ENCODE measurements around the gene SPECC1L.
"Not testable (repeated sequence)": the region's sequence is repeated elsewhere in the genome, so short reads cannot be mapped to it uniquely, and the experiment has no call there.

SPECC1L gene

DNA sequence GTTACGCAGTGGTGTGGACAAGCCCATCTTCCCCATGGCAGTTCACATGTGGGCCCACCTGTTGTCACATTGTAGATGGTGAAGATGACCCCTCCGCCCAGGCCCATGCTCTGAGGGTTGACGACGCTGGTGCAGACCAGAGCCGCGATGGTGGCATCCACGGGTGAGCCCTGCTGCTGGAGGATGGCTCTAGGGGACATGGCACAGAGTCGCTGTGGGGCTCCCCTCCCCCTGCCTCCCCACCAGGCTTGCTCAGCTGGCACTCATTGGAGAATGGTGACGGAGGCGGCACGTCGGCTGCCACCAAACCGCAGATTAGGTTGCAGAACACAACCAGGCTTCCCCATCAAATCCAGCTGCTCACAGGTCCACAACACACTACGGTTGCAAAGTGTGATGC, 36.8 kb upstream of the SPECC1L start:
- Histone ChIP-seq H3K27ac (ENCODE audit: low read depth, low read length, severe bottlenecking) (no peak overlapping the region), H3K4me1 (ENCODE audit: control insufficient read depth, insufficient read depth, low read length, poor library complexity, severe bottlenecking) (no peaks in the 10 kb centered on the region), H3K9me3 (ENCODE audit: control insufficient read depth, low read length) (no peaks in the 10 kb centered on the region), H3K4me3 (ENCODE audit: extremely low read depth, insufficient read depth, low read length, poor library complexity, severe bottlenecking) (no peak overlapping the region), H3K36me3 (ENCODE audit: control insufficient read depth, insufficient read depth, low read length) (no peaks in the 10 kb centered on the region)
- WGBS, 2 experiments (ENCODE audit: insufficient coverage in 2 of 2), result 95 to 98% methylated on average over 14 of the region's 14 CpGs

DNA sequence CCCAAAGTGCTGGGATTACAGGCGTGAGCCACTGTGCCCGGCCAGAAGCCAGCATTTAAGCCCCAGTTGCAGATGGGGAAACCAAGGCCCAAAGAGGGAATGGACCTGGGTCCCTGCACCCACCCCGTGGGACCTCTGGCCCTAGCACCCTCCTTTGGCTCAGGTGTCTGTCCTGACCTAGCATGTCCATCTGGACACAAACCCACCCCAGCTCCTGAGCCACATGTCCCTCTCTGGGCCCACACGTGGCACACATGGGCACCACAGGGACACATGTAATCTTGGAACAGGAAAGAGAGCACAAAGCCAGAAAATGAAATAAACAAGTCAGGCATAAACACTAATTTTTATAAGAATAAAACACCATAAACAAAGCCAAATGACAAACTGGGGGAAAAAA, 35.3 kb upstream of the SPECC1L start:
- Histone ChIP-seq H3K9me3 (ENCODE audit: control insufficient read depth, low read length) (no peaks in the 10 kb centered on the region), H3K27ac (ENCODE audit: low read depth, low read length, severe bottlenecking) (no peak overlapping the region), H3K4me1 (ENCODE audit: control insufficient read depth, insufficient read depth, low read length, poor library complexity, severe bottlenecking) (no peaks in the 10 kb centered on the region), H3K36me3 (ENCODE audit: control insufficient read depth, insufficient read depth, low read length) (no peaks in the 10 kb centered on the region), H3K4me3 (ENCODE audit: extremely low read depth, insufficient read depth, low read length, poor library complexity, severe bottlenecking) (no peak overlapping the region)
- 86 to 90% methylated on average over 4 of the region's 4 CpGs for WGBS, 2 experiments (ENCODE audit: insufficient coverage in 2 of 2)

DNA sequence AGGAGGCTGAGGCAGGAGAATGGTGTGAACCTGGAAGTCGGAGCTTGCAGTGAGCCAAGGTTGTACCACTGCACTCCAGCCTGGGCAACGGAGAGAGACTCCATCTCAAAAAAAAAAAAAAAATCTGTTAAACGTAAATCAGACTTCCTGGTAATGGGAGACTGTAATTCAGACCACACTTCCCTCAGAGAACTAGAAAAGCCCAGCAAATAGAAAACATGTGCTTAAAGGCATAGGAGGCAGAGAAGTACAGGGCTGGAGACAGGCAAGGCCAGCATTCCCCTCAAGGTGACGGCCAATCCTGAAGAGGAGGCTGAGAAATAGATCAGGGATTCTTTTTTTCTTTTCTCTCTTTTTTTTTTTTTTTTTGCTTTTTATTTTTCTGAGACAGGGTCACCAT, 34.0 kb upstream of the SPECC1L start:
- Histone ChIP-seq H3K9me3 (ENCODE audit: control insufficient read depth, low read length) (no peaks in the 10 kb centered on the region), H3K36me3 (ENCODE audit: control insufficient read depth, insufficient read depth, low read length) (no peaks in the 10 kb centered on the region), H3K4me3 (ENCODE audit: extremely low read depth, insufficient read depth, low read length, poor library complexity, severe bottlenecking) (no peak overlapping the region), H3K4me1 (ENCODE audit: control insufficient read depth, insufficient read depth, low read length, poor library complexity, severe bottlenecking) (no peaks in the 10 kb centered on the region), H3K27ac (ENCODE audit: low read depth, low read length, severe bottlenecking) (no peak overlapping the region)
- WGBS, 2 experiments (ENCODE audit: insufficient coverage in 2 of 2), result no CpG with 5 or more reads among the region's 4 CpGs

- not testable (repeated sequence) for H3K9me3 ChIP-seq (ENCODE audit: control insufficient read depth, low read length)
- peaks cover 12% of the 10 kb centered on the region for H3K4me1 ChIP-seq (ENCODE audit: control insufficient read depth, insufficient read depth, low read length, poor library complexity, severe bottlenecking)
Measured at GRCh38 chr22:24238101-24238694, 32.4 kb upstream of the SPECC1L start.

GRCh38 chr22:24240381-24240780, 30.2 kb upstream of the SPECC1L start:
- no peak overlapping the region for H3K4me3 ChIP-seq (ENCODE audit: extremely low read depth, insufficient read depth, low read length, poor library complexity, severe bottlenecking)
- 90 to 92% methylated on average over 5 of the region's 6 CpGs for WGBS, 2 experiments (ENCODE audit: insufficient coverage in 2 of 2)
- peaks cover 21% of the 10 kb centered on the region for H3K4me1 ChIP-seq (ENCODE audit: control insufficient read depth, insufficient read depth, low read length, poor library complexity, severe bottlenecking)
- no peaks in the 10 kb centered on the region for H3K36me3 ChIP-seq (ENCODE audit: control insufficient read depth, insufficient read depth, low read length)
- no peak overlapping the region for H3K27ac ChIP-seq (ENCODE audit: low read depth, low read length, severe bottlenecking)
- H3K9me3 ChIP-seq (ENCODE audit: control insufficient read depth, low read length), result no peaks in the 10 kb centered on the region

More at GRCh38 chr22:24238101-24238694, 32.4 kb upstream of the SPECC1L start:
- not testable (repeated sequence) for H3K27ac ChIP-seq (ENCODE audit: low read depth, low read length, severe bottlenecking); H3K36me3 ChIP-seq (ENCODE audit: control insufficient read depth, insufficient read depth, low read length); H3K4me3 ChIP-seq (ENCODE audit: extremely low read depth, insufficient read depth, low read length, poor library complexity, severe bottlenecking)
- WGBS, 2 experiments (ENCODE audit: insufficient coverage in 2 of 2), result 96 to 100% methylated on average over 4 of the region's 13 CpGs

GRCh38 chr22:24240985-24241692, 29.5 kb upstream of the SPECC1L start:
- not testable (repeated sequence) for H3K27ac ChIP-seq (ENCODE audit: low read depth, low read length, severe bottlenecking); H3K36me3 ChIP-seq (ENCODE audit: control insufficient read depth, insufficient read depth, low read length); H3K4me3 ChIP-seq (ENCODE audit: extremely low read depth, insufficient read depth, low read length, poor library complexity, severe bottlenecking); H3K9me3 ChIP-seq (ENCODE audit: control insufficient read depth, low read length)
- 91% methylated on average over 1 of the region's 9 CpGs; no CpG with 5 or more reads in 1 of the 2 experiments for WGBS, 2 experiments (ENCODE audit: insufficient coverage in 2 of 2)
- peaks cover 28% of the 10 kb centered on the region for H3K4me1 ChIP-seq (ENCODE audit: control insufficient read depth, insufficient read depth, low read length, poor library complexity, severe bottlenecking)

DNA sequence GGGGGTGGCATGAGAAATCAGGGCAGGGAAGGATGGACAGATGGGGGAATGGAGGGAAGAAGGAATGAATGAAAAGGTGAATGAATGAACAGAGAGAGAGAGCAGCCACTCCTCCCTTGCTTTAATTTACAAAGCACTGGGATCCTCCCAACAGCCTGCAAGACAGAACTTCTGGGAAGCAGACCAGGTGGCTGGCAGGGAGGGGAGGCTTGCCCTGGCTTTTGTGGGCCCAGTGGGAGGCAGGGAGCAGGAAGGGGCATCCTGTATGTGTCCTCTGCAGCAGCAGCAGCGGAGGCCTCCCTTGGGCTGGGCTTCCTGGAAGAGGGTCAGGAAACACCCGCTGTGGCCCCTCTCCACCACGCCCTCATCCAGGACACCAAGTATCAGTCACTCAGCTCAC, 27.2 kb upstream of the SPECC1L start:
- H3K4me3 ChIP-seq (ENCODE audit: extremely low read depth, insufficient read depth, low read length, poor library complexity, severe bottlenecking); H3K36me3 ChIP-seq (ENCODE audit: control insufficient read depth, insufficient read depth, low read length); H3K27ac ChIP-seq (ENCODE audit: low read depth, low read length, severe bottlenecking); H3K9me3 ChIP-seq (ENCODE audit: control insufficient read depth, low read length): not testable (repeated sequence)
- H3K4me1 ChIP-seq (ENCODE audit: control insufficient read depth, insufficient read depth, low read length, poor library complexity, severe bottlenecking), result peaks cover 36% of the 10 kb centered on the region
- no CpG with 5 or more reads among the region's 3 CpGs for WGBS, 2 experiments (ENCODE audit: insufficient coverage in 2 of 2)

DNA sequence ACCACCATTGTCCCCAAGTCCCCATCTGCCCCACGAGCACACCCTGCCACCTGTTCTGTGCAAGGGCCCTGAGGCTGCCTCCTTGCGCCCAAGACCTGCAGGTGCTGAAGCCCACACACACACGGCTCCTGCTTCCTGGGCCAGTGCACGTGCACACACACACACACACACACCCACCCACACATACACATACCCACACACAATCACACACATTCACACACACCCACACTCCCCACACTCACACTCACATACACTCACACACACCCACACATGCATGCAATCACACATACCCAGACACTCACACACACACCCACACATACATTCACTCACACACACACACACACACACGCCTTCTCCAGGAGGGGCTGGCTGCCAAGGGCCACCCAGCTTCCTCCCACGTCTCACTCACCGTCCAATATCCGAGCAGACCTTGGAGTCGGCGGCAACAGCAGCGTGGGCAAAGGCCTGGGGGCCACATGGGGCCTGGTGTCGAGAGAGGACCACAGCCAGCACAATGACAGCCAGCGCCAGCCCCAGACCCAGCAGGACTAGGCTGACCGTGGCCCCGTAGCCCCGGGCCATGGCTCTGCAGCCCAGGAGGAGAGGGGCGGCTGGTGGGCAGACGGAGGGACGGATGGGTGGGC, 26.4 kb upstream of the SPECC1L start:
- no peaks in the 10 kb centered on the region for H3K36me3 ChIP-seq (ENCODE audit: control insufficient read depth, insufficient read depth, low read length)
- WGBS, 2 experiments (ENCODE audit: insufficient coverage in 2 of 2), result 91 to 96% methylated on average over 12 to 17 of the region's 19 CpGs
- no peak overlapping the region for H3K27ac ChIP-seq (ENCODE audit: low read depth, low read length, severe bottlenecking)
- H3K4me3 ChIP-seq (ENCODE audit: extremely low read depth, insufficient read depth, low read length, poor library complexity, severe bottlenecking), result no peak overlapping the region
- no peaks in the 10 kb centered on the region for H3K9me3 ChIP-seq (ENCODE audit: control insufficient read depth, low read length)
- H3K4me1 ChIP-seq (ENCODE audit: control insufficient read depth, insufficient read depth, low read length, poor library complexity, severe bottlenecking), result peaks cover 36% of the 10 kb centered on the region

DNA sequence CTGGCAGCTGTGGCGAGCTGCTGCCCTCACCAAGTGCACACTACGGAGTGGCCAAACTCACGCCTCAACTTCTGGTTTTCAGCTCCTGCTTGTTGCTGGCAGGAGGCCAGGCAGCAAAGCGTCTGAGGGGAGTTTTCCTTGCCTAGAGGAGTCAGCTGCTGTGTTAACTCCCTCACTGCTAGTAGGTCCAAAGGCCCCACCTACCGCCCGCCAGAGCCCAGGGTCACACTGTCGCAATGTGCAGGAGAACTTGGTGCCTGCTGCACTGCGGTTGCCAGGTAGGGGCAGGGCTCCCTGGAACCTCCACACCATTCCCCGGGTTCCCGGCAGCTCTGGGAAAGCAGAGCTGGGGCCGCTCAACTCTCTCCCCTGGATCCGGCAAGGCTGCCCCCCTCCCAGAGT, 25.6 kb upstream of the SPECC1L start, which contains the start of gene GGT5:
GGT5 (minus strand) TSS at position 53 of the 402 bp plus-strand sequence. CDS start 357 bp downstream, outside the sequence.
- Histone ChIP-seq H3K4me1 (ENCODE audit: control insufficient read depth, insufficient read depth, low read length, poor library complexity, severe bottlenecking) (peaks cover 36% of the 10 kb centered on the region), H3K27ac (ENCODE audit: low read depth, low read length, severe bottlenecking) (peak within 1 kb of the TSS; percentile 64)
- H3K36me3 ChIP-seq (ENCODE audit: control insufficient read depth, insufficient read depth, low read length); H3K4me3 ChIP-seq (ENCODE audit: extremely low read depth, insufficient read depth, low read length, poor library complexity, severe bottlenecking); H3K9me3 ChIP-seq (ENCODE audit: control insufficient read depth, low read length): not testable (repeated sequence)
- 78 to 81% methylated on average over 4 to 7 of the region's 12 CpGs for WGBS, 2 experiments (ENCODE audit: insufficient coverage in 2 of 2)

- H3K4me3 ChIP-seq (ENCODE audit: extremely low read depth, insufficient read depth, low read length, poor library complexity, severe bottlenecking); H3K9me3 ChIP-seq (ENCODE audit: control insufficient read depth, low read length); H3K36me3 ChIP-seq (ENCODE audit: control insufficient read depth, insufficient read depth, low read length): not testable (repeated sequence)
- Histone ChIP-seq H3K27ac (ENCODE audit: low read depth, low read length, severe bottlenecking) (peak overlapping the region; percentile 64), H3K4me1 (ENCODE audit: control insufficient read depth, insufficient read depth, low read length, poor library complexity, severe bottlenecking) (peaks cover 36% of the 10 kb centered on the region)
- WGBS, 2 experiments (ENCODE audit: insufficient coverage in 2 of 2), result 88 to 91% methylated on average over 5 to 6 of the region's 18 CpGs
Measured at GRCh38 chr22:24245584-24246561, 24.8 kb upstream of the SPECC1L start.

Measured in mesodermal cell (in vitro differentiated cells).